Activated B cell treated with CpG ODN at 0.5 μM for 24 hours (primary cell): ENCODE data around the gene CPAMD8. TPM values are rescaled to one million over a fixed set of nuclear protein-coding genes. Genes with fewer than 3 reads are reported as not detected.

ENCODE experiments used
- ATAC-seq: fragments of 200-7000 bp; cut with Tn5 transposase; one replicate; pipeline ENCODE4 v1.10.0; 2021; ENCODE audit warnings: low read depth, mild to moderate bottlenecking, moderate library complexity
- CTCF ChIA-PET: fragments of 350-600 bp; sonication (Branson Sonifier 250); formaldehyde crosslinking; loops from one replicate; lab custom pipeline; 2021; ENCODE audit warnings: antibody characterized with exemption; lab: Charles Lee
- POLR2A ChIA-PET: fragments of 350-600 bp; sonication (Branson Sonifier 250); formaldehyde crosslinking; loops from one replicate; lab custom pipeline; 2021; ENCODE audit warnings: antibody characterized with exemption; lab: Charles Lee
- DNase-seq: peaks from one replicate; pipeline ENCODE4 v3.0.0; 2022
- H3K27ac Mint-ChIP-seq: one replicate; pipeline ENCODE4 v1.8.0; 2020; ENCODE audit warnings: mixed read lengths
- H3K27me3 Mint-ChIP-seq: one replicate; pipeline ENCODE4 v1.8.0; 2021; ENCODE audit warnings: mixed read lengths
- H3K36me3 Mint-ChIP-seq: one replicate; pipeline ENCODE4 v1.8.0; 2021; ENCODE audit warnings: low read depth, mixed read lengths
- H3K4me1 Mint-ChIP-seq: one replicate; pipeline ENCODE4 v1.8.0; 2021; ENCODE audit warnings: mixed read lengths
- H3K4me3 Mint-ChIP-seq: one replicate; pipeline ENCODE4 v1.8.0; 2020; ENCODE audit warnings: mild to moderate bottlenecking, mixed read lengths
- H3K9me3 Mint-ChIP-seq: one replicate; pipeline ENCODE4 v1.8.0; 2020; ENCODE audit warnings: mixed read lengths
- CTCF ChIP-seq: fragments of 200-600 bp; IDR thresholded peaks from one replicate; pipeline ENCODE4 v1.8.0; 2022; ENCODE audit warnings: antibody characterized with exemption, mild to moderate bottlenecking
- intact Hi-C: fragments of 100-400 bp; cut with micrococcal nuclease; formaldehyde crosslinking; loops from one replicate; pipeline ENCODE4 v1.15.1; 2024
- total RNA-seq: library from RNA; stranded (reverse); gene quantifications from 2 replicates; pipeline ENCODE4 v1.2.3, GENCODE V29; 2022

CPAMD8 gene
- total RNA-seq, 1 donor from 2014 or later, result 1.8 TPM

GRCh38 chr19:17073869-17074633 lies 47.4 kb upstream of the CPAMD8 start:
- H3K4me3 Mint-ChIP-seq, result peak overlapping the region; percentile 99
- peaks cover 67% of the 10 kb centered on the region for H3K4me1 Mint-ChIP-seq
- DNase-seq, result peak; percentile 28
- intact Hi-C loops, result loop anchor here (2.0 kb wide), 4 partner anchors 37 to 209 kb away; no protein-coding TSS in a partner anchor
- peak overlapping the region; percentile 97 for H3K27ac Mint-ChIP-seq
- H3K27me3 Mint-ChIP-seq, result no peaks in the 10 kb centered on the region
- ATAC-seq, result no peak
- TF ChIP-seq CTCF, result no peak
- POLR2A ChIA-PET, result interaction anchor here (0.9 to 2.2 kb wide), 9 partner anchors 36 to 231 kb away, joined by 3 to 15 read pairs (median 5); partner anchors contain the start of genes BABAM1, OCEL1 and USE1
- CTCF ChIA-PET, result interaction anchor here (0.6 to 2.3 kb wide), 4 partner anchors 53 to 302 kb away, joined by 3 to 9 read pairs (median 3); no protein-coding TSS in a partner anchor
- peaks cover 39% of the 10 kb centered on the region for H3K36me3 Mint-ChIP-seq
- H3K9me3 Mint-ChIP-seq, result no peaks in the 10 kb centered on the region

DNA sequence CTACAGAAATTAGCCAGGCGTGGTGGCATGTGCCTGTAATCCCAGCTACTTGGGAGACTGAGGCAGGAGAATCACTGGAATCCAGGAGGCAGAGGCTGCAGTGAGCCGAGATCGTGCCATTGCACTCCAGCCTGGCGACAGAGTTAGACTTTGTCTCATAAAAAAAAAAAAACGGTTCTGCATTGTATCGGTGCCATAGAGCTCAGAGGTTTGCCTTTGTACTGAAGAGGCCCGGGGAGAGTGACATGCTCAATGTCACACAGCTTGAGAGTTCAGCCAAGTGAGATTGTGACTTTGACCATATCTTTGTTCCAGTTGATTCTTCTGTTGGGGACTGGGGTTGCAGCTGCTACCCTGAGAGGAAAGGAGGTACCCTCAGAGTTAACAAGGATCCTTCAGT lies 44.3 kb upstream of the CPAMD8 start:
- Mint-ChIP-seq H3K4me1 (peaks cover 56% of the 10 kb centered on the region), H3K36me3 (peaks cover 41% of the 10 kb centered on the region), H3K4me3 (no peak overlapping the region), H3K27me3 (no peaks in the 10 kb centered on the region), H3K27ac (no peak overlapping the region), H3K9me3 (no peaks in the 10 kb centered on the region)
- intact Hi-C loops, result no loop called here
- no peak for TF ChIP-seq CTCF
- no peak for DNase-seq
- CTCF ChIA-PET, result interaction anchor here (0.6 kb wide), 1 partner anchor 29 kb away, joined by 3 read pairs; no protein-coding TSS in a partner anchor
- POLR2A ChIA-PET, result no interaction called here
- ATAC-seq, result no peak

DNA sequence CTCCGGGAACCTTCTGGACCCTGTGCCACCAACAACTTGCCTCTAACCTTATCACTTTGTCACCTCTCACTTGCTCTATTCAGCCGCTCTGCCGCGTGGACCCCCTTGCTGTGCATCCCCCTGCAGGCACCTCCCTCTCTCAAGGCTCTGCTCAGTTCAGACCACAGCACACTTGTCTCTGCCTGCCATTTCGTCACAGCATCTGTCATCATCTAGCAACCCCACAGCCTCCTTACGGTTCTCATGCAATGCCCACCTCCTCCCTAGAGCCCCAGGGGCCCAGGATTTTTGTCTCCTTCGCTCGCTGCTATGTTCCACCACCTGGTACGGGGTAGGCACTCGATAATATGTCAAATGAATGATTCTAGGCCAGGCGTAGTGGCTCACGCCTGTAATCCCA lies 43.8 kb upstream of the CPAMD8 start:
- peaks cover 55% of the 10 kb centered on the region for H3K4me1 Mint-ChIP-seq
- no peak for DNase-seq
- TF ChIP-seq CTCF, result no peak
- no peak for ATAC-seq
- H3K36me3 Mint-ChIP-seq, result peaks cover 40% of the 10 kb centered on the region
- no peak overlapping the region for H3K4me3 Mint-ChIP-seq
- CTCF ChIA-PET, result interaction anchor here (3.3 kb wide), 1 partner anchor 211 kb away, joined by 10 read pairs; the partner anchor contains the start of gene ANKLE1
- H3K27ac Mint-ChIP-seq, result no peak overlapping the region
- intact Hi-C loops, result no loop called here
- no peaks in the 10 kb centered on the region for H3K9me3 Mint-ChIP-seq
- H3K27me3 Mint-ChIP-seq, result no peaks in the 10 kb centered on the region
- POLR2A ChIA-PET, result interaction anchor here (0.6 kb wide), 1 partner anchor 56 kb away, joined by 3 read pairs; no protein-coding TSS in a partner anchor

GRCh38 chr19:17069193-17069592 lies 42.6 kb upstream of the CPAMD8 start:
- TF ChIP-seq CTCF, result no peak
- Mint-ChIP-seq H3K4me1 (peaks cover 57% of the 10 kb centered on the region), H3K27ac (no peak overlapping the region), H3K4me3 (no peak overlapping the region), H3K9me3 (no peaks in the 10 kb centered on the region), H3K27me3 (no peaks in the 10 kb centered on the region), H3K36me3 (peaks cover 33% of the 10 kb centered on the region)
- DNase-seq (no peak), ATAC-seq (no peak)
- POLR2A ChIA-PET, result interaction anchor here (0.9 kb wide), 1 partner anchor 115 kb away, joined by 3 read pairs; no protein-coding TSS in a partner anchor
- intact Hi-C loops, result loop anchor here (5.0 kb wide), 1 partner anchor 232 kb away; no protein-coding TSS in a partner anchor
- CTCF ChIA-PET, result interaction anchor here (1.4 to 3.3 kb wide), 3 partner anchors 166 to 214 kb away, joined by 5 to 10 read pairs (median 8); partner anchors contain the start of gene ANKLE1

- no peak overlapping the region for H3K4me3 Mint-ChIP-seq
- TF ChIP-seq CTCF, result no peak
- H3K4me1 Mint-ChIP-seq, result peaks cover 28% of the 10 kb centered on the region
- no peaks in the 10 kb centered on the region for H3K9me3 Mint-ChIP-seq
- H3K36me3 Mint-ChIP-seq, result peaks cover 54% of the 10 kb centered on the region
- intact Hi-C loops, result no loop called here
- DNase-seq, result no peak
- CTCF ChIA-PET, result no interaction called here
- POLR2A ChIA-PET, result no interaction called here
- H3K27me3 Mint-ChIP-seq, result no peaks in the 10 kb centered on the region
- no peak overlapping the region for H3K27ac Mint-ChIP-seq
- no peak for ATAC-seq
Observed at GRCh38 chr19:17063428-17063827, 36.8 kb upstream of the CPAMD8 start.
